Measurements from ENCODE around the gene SLC16A12.

- TF ChIP-seq CTCF (IDR thresholded peaks at IDR 0.05) (no peak), POLR2A (IDR thresholded peaks at IDR 0.05) (no peak)
These were observed 56.4 kb downstream of the SLC16A12 start for GRCh38 chr10:89478739-89479654.
